Ishikawa (cell line): Measurements from ENCODE around the gene ABCC1.

Experiments used
- CEBPB ChIP-seq: IDR thresholded peaks from 2 replicates; pipeline ENCODE4 v1.6.1; 2012
- CREB1 ChIP-seq: IDR thresholded peaks from 2 replicates; pipeline ENCODE4 v1.6.1; 2012; ENCODE audit warnings: low read depth
- EGR1 ChIP-seq: IDR thresholded peaks from 2 replicates; pipeline ENCODE4 v1.6.1; 2012
- EP300 ChIP-seq: IDR thresholded peaks from 2 replicates; pipeline ENCODE4 v1.6.1; 2012; ENCODE audit warnings: borderline replicate concordance
- FOXM1 ChIP-seq: IDR thresholded peaks from 2 replicates; pipeline ENCODE4 v1.6.1; 2012; ENCODE audit warnings: low read depth, borderline replicate concordance
- MAX ChIP-seq: IDR thresholded peaks from 2 replicates; pipeline ENCODE4 v1.6.1; 2012
- NFIC ChIP-seq: IDR thresholded peaks from 2 replicates; pipeline ENCODE4 v1.6.1; 2012
- RAD21 ChIP-seq: IDR thresholded peaks from 2 replicates; pipeline ENCODE4 v1.6.1; 2012; ENCODE audit warnings: low read depth
- REST ChIP-seq: IDR thresholded peaks from 2 replicates; pipeline ENCODE4 v1.6.1; 2012; ENCODE audit warnings: low read depth, mild to moderate bottlenecking
- TAF1 ChIP-seq: IDR thresholded peaks from 2 replicates; pipeline ENCODE4 v1.6.1; 2012; ENCODE audit warnings: low read depth, mild to moderate bottlenecking
- TCF12 ChIP-seq: IDR thresholded peaks from 2 replicates; pipeline ENCODE4 v1.6.1; 2012; ENCODE audit warnings: low read depth
- TEAD4 ChIP-seq: IDR thresholded peaks from 2 replicates; pipeline ENCODE4 v1.6.1; 2012
- YY1 ChIP-seq: IDR thresholded peaks from 2 replicates; pipeline ENCODE4 v1.6.1; 2012; ENCODE audit warnings: low read depth
- ZBTB7A ChIP-seq: IDR thresholded peaks from 2 replicates; pipeline ENCODE4 v1.6.1; 2012; ENCODE audit warnings: low read depth
- TF ChIP-seq, protein P1 (sequence below): IDR thresholded peaks from 2 replicates; pipeline ENCODE4 v1.6.1; 2012

ABCC1 gene

DNA sequence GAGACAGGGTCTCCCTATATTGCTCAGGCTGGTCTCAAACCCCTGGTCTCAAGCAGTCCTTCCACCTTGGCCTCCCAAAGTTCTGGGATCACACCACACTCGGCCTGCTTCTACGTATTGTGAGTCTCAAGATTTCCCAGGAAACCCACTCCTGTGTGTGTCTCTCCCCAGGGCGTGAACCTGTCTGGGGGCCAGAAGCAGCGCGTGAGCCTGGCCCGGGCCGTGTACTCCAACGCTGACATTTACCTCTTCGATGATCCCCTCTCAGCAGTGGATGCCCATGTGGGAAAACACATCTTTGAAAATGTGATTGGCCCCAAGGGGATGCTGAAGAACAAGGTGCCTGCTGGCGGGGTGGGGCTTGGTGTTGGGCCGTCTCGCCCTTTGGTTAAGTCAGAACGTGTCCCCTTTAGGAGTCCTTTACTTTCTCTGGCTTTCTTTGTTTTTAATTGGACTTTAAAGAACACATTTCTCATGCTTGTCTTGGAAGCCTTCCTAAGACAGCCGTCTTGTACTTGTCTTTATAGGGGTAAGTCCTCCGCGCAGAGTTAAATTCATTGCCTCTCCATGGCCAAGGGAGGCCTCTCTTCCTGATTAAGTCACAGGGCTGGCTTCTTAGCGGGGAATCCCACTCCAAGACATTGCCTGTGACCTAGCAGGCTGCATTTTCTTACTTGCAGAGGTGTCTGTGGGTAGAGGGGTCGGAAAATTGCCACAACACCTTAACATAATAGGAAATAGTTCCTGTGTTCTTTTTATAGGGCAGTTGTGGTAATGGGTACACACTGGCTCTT lies 137.4 kb downstream of the ABCC1 start:
- TF ChIP-seq RAD21 (no peak), NFIC (no peak), REST (no peak), FOXM1 (no peak), CEBPB (no peak), CREB1 (no peak), YY1 (no peak), MAX (no peak), TCF12 (no peak), EGR1 (no peak), ZBTB7A (no peak), EP300 (no peak), TEAD4 (no peak), TAF1 (no peak)
- TF ChIP-seq, protein P1, sequence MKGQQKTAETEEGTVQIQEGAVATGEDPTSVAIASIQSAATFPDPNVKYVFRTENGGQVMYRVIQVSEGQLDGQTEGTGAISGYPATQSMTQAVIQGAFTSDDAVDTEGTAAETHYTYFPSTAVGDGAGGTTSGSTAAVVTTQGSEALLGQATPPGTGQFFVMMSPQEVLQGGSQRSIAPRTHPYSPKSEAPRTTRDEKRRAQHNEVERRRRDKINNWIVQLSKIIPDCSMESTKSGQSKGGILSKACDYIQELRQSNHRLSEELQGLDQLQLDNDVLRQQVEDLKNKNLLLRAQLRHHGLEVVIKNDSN: no peak

- no peak for TF ChIP-seq RAD21
- no peak for TF ChIP-seq TEAD4
- TF ChIP-seq TAF1: no peak
- no peak for TF ChIP-seq REST
- TF ChIP-seq EGR1: no peak
Observed at GRCh38 chr16:16090238-16090637, 140.8 kb downstream of the ABCC1 start.

DNA sequence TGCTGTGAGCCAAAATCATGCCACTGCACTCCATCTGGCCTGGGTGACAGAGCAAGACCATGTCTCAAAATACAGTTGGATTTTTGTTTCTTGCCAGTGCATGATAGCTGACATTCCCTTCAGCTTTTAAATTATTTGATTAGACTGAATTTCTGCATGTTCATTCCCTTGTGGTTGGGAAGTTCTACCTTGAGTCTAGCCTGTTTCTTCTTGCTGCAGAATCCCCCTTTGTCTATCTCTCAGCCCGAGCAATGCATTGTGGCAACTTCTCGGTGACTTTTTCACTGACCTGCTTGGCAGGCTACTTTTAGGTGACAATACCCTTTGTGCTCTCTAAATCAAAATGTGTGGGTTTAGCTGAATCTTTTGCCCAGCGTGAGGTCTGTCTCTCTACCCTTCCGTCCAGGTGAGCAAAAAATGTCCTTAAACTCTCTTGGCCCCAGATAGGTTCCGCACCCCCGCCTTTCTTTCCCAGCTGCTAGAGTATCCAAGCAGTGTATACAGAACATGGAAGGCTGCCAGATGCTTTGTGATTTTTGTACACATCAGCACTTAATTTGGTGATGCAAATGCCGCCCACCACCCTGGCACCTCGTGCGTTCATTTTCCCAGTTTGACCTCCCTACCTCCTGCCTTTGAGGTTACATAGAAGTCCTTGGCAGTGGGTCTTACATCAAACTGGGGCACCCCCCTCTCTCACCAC lies 143.7 kb downstream of the ABCC1 start:
- no peak for TF ChIP-seq EP300

DNA sequence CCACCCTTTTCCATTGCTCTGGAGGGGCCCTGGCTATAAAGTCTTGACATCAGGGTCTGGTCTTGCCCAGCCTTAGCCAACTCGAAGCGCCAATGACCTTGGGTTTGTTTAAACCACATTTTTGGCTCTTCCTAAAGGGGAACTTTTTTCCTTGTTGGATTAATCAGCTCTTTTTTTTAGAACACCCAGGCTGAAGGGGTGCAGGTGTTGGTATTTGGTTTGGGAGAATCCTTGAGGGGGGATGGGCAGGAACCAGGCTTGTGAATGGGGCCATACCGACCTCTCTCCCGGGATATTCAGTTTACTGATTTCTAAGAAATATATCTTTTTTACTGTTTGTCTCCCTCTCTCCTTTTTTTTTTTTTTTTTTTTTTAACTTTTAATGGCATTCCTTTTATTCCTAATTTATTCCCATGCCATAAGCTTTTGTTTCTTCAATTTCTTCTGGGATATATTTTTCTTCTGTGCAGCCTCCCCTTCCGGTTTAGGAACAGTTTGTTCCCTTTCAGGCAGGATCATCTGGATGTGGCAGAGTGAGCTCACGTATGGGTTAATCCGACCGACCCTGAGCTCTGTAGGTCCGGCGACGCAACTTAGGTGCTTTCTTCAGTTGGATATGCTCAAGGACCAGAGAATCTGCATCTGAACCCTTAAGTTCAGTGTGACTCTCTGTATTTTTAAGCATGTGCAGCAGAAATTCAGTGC lies 144.4 kb downstream of the ABCC1 start:
- TF ChIP-seq FOXM1: no peak
- no peak for TF ChIP-seq RAD21
- no peak for TF ChIP-seq REST
- no peak for TF ChIP-seq ZBTB7A
- no peak for TF ChIP-seq YY1
- no peak for TF ChIP-seq EGR1
- no peak for TF ChIP-seq TCF12

DNA sequence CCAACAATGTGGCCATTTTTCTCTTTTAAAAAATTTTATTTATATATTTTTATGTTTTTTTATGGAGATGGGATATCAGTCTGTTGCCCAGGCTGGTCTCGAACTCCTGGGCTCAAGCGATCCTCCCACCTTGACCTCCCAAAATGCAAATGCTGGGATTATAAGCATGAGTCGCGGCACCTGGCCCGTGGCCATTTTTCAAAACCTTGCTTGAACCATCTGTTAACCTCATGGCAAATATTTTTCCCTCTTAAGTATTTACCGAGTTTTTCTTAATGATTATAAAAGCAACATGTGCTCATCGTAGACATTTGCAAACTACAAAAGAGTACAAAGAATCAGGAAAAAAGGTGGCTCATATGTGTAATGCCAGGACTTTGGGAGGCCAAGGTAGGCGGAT lies 146.2 kb downstream of the ABCC1 start:
- no peak for TF ChIP-seq ZBTB7A
- no peak for TF ChIP-seq MAX
- TF ChIP-seq FOXM1: no peak
- TF ChIP-seq TEAD4: no peak
- no peak for TF ChIP-seq REST
- TF ChIP-seq, protein P1: no peak
